HEK293 (cell line): ENCODE data around the gene CFAP70.

Experiments
- CTCF ChIP-seq: fragments of 450-650 bp; formaldehyde crosslinking; IDR thresholded peaks from 2 replicates; pipeline ENCODE4 v1.5.1; 2016; ENCODE audit warnings: missing biosample characterization, missing genetic modification characterization
- GLI4 ChIP-seq: fragments of 450-650 bp; formaldehyde crosslinking; IDR thresholded peaks from 2 replicates; pipeline ENCODE4 v1.5.1; 2016; ENCODE audit warnings: missing biosample characterization, missing genetic modification characterization
- KLF8 ChIP-seq: fragments of 450-650 bp; formaldehyde crosslinking; IDR thresholded peaks from 2 replicates; pipeline ENCODE4 v1.5.1; 2016; ENCODE audit warnings: missing biosample characterization, missing genetic modification characterization
- PATZ1 ChIP-seq: fragments of 450-650 bp; formaldehyde crosslinking; IDR thresholded peaks from 2 replicates; pipeline ENCODE4 v1.5.1; 2016; ENCODE audit warnings: missing biosample characterization, missing genetic modification characterization
- REST ChIP-seq: fragments of 450-650 bp; formaldehyde crosslinking; IDR thresholded peaks from 2 replicates; pipeline ENCODE4 v1.5.1; 2016; ENCODE audit warnings: missing biosample characterization, missing genetic modification characterization
- TCF7L2 ChIP-seq: IDR thresholded peaks from 2 replicates; pipeline ENCODE4 v1.6.1; 2011; ENCODE audit warnings: low read depth, mild to moderate bottlenecking, inconsistent platforms, low read length, moderate library complexity, borderline replicate concordance
- YY2 ChIP-seq: fragments of 450-650 bp; formaldehyde crosslinking; IDR thresholded peaks from 2 replicates; pipeline ENCODE4 v1.5.1; 2016; ENCODE audit warnings: missing biosample characterization, missing genetic modification characterization
- ZBTB8A ChIP-seq: fragments of 450-650 bp; formaldehyde crosslinking; IDR thresholded peaks from 2 replicates; pipeline ENCODE4 v1.5.1; 2016; ENCODE audit warnings: missing biosample characterization, missing genetic modification characterization
- ZNF10 ChIP-seq: fragments of 450-650 bp; formaldehyde crosslinking; IDR thresholded peaks from 2 replicates; pipeline ENCODE4 v1.5.1; 2017; ENCODE audit warnings: missing biosample characterization, missing genetic modification characterization
- ZNF274 ChIP-seq, 2 experiments: fragments of 200-500 bp in 1 of 2; fragments of 450-650 bp in 1 of 2; sonication (Bioruptor generic) in 1 of 2; formaldehyde crosslinking in 1 of 2; IDR thresholded peaks; 2 replicates each; pipeline versions ENCODE4 v1.5.1 to v1.6.1; 2014 to 2016; ENCODE audit warnings: borderline replicate concordance in 1 of 2, inconsistent platforms in 1 of 2, low read length in 1 of 2, missing biosample characterization in 1 of 2, missing genetic modification characterization in 1 of 2
- ZNF658 ChIP-seq: fragments of 450-650 bp; formaldehyde crosslinking; IDR thresholded peaks from 2 replicates; pipeline ENCODE4; 2016; ENCODE audit warnings: missing biosample characterization, missing genetic modification characterization

- TF ChIP-seq ZNF274 (IDR thresholded peaks at IDR 0.05; ENCODE audit: low read length) (no peak), ZNF274 (tag by site-specific recombination; IDR thresholded peaks at IDR 0.05; ENCODE audit: borderline replicate concordance) (no peak), CTCF (tag by site-specific recombination) (no peak), ZNF658 (tag by site-specific recombination) (no peak), REST (tag by site-specific recombination) (no peak), KLF8 (tag by site-specific recombination) (no peak), YY2 (tag by site-specific recombination) (no peak), ZNF10 (no peak), TCF7L2 (no peak), GLI4 (tag by site-specific recombination) (no peak), ZBTB8A (no peak), PATZ1 (no peak)
These were observed 110.4 kb downstream of the CFAP70 start for GRCh38 chr10:73248259-73248724.
